GM10847 (cell line): ENCODE results near the gene TXNDC16.
A peak's percentile ranks its signal among the peaks of the same experiment; 100 is the strongest.

ENCODE experiments used
- POLR2A ChIP-seq: IDR thresholded peaks from 2 replicates; pipeline ENCODE4 v1.6.1; 2011; ENCODE audit not compliant: insufficient read length; ENCODE audit errors: extremely low read depth

The TXNDC16 gene

GRCh38 chr14:52552063-52552988, at the start of gene TXNDC16, which contains the start of gene GPR137C:
Gene TXNDC16, minus strand, starts transcription at chr14:52552505. Its CDS starts 8,948 bp downstream, at chr14:52543557.
Gene GPR137C, plus strand, starts transcription at chr14:52552836. Its CDS starts 312 bp downstream, at chr14:52553148.
- peak; percentile 83 for TF ChIP-seq POLR2A

GRCh38 chr14:52599974-52600373, 47.7 kb upstream of the TXNDC16 start:
- TF ChIP-seq POLR2A, result no peak

- TF ChIP-seq POLR2A, result no peak
Measured at GRCh38 chr14:52598568-52598967, 46.3 kb upstream of the TXNDC16 start.

GRCh38 chr14:52596861-52597260, 44.6 kb upstream of the TXNDC16 start:
- no peak for TF ChIP-seq POLR2A

- TF ChIP-seq POLR2A, result no peak
Measured at GRCh38 chr14:52596320-52596719, 44.0 kb upstream of the TXNDC16 start.

- no peak for TF ChIP-seq POLR2A
Measured at GRCh38 chr14:52590318-52590717, 38.0 kb upstream of the TXNDC16 start.

GRCh38 chr14:52589646-52590045, 37.3 kb upstream of the TXNDC16 start:
- no peak for TF ChIP-seq POLR2A

GRCh38 chr14:52583544-52583943, 31.2 kb upstream of the TXNDC16 start:
- TF ChIP-seq POLR2A, result no peak

- TF ChIP-seq POLR2A, result no peak
Measured at GRCh38 chr14:52575858-52576257, 23.6 kb upstream of the TXNDC16 start.

- TF ChIP-seq POLR2A, result no peak
Measured at GRCh38 chr14:52563120-52563519, 10.8 kb upstream of the TXNDC16 start.

- no peak for TF ChIP-seq POLR2A
Measured at GRCh38 chr14:52558688-52559087, 6.4 kb upstream of the TXNDC16 start.

GRCh38 chr14:52553671-52554575, 1.6 kb upstream of the TXNDC16 start:
- TF ChIP-seq POLR2A, result no peak

- TF ChIP-seq POLR2A, result no peak
Measured at GRCh38 chr14:52553002-52553670, 831 bp upstream of the TXNDC16 start.

GRCh38 chr14:52551696-52552062, 626 bp downstream of the TXNDC16 start:
- no peak for TF ChIP-seq POLR2A

- TF ChIP-seq POLR2A, result no peak
Measured at GRCh38 chr14:52551205-52551604, 1.1 kb downstream of the TXNDC16 start.
